Inferior parietal cortex (tissue), 1 donor: ENCODE results near the gene IQCF5.
"Not testable (repeated sequence)": the region's sequence is repeated elsewhere in the genome, so short reads cannot be mapped to it uniquely, and the experiment has no call there.

Experiments used
- DNase-seq: peaks from one replicate; pipeline ENCODE4 v3.0.0-alpha.2; 2016; ENCODE audit errors: extremely low spot score

The IQCF5 gene

GRCh38 chr3:51868896-51869295 is 6.5 kb downstream of the IQCF5 start:
- DNase-seq, result not testable (repeated sequence)

- DNase-seq, result no peak
These were observed 12.5 kb downstream of the IQCF5 start for GRCh38 chr3:51862886-51863285.

DNA sequence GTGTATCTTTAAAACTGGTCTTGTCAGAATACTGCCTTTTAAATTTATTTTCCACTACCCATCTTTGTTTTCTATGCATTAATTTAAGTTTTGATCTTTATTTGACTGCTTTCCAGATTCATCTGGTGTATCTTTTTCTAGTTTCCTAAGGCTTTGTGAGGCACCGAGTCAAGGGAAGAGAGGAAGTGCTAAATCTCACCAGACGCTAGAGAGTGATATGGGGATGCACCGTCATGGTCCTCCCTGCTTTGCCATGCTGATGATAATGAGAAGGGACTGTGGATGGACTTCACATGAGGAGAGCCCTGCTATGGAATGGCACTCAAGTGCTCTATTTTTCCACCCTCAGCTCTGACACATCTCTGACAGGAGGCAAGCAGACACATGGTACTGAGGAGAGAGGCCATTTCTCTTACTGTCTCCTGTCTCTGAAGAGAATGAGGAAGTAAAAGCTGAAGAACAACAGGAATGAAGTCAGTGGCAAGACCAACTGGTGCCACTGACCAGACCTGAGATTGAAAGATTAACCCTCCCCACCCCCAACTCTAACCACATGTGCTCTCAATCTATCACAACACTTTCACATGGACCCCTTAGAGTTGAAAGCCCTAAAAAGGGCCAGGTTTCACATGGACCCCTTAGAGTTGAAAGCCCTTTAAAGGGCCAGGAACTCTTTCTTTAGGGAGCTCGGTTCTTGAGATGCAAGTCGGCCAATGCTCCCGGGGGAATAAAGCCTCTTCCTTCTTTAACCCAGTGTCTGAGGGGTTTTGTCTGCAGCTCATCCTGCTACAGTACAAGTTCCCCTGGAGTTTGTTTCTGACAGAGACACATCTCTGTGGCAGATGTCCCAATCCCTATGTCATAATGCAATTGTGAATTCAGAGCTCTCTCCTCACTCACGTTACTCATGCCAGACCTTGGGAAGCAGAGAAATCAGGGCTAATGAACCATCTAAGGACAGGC is 14.4 kb downstream of the IQCF5 start, which contains the start of gene IQCF2:
TSS of gene IQCF2 (plus strand) at position 913 of the 963 bp plus-strand sequence. CDS start 52 bp downstream, outside the sequence.
- no peak for DNase-seq

GRCh38 chr3:51855411-51855810 is 20.0 kb downstream of the IQCF5 start:
- DNase-seq, result not testable (repeated sequence)

DNA sequence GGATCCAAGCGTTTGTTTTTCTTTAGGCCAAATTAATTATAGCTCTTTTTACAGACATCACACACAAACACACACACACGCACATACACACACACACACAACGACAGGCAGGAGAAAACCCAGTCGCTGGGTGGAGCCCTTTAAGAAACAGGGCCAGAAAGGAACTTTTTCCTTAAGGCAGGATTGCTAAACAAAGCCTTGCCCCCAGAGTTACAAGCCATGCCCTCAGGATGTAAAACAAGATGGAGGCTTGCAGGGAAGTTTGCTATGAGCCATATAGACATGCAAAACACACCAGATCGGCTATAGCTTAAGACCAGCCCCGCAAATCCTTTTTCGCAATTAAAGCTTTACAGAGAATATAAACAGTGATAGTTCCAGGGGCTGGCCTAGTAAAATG is 30.3 kb downstream of the IQCF5 start:
- no peak for DNase-seq

DNA sequence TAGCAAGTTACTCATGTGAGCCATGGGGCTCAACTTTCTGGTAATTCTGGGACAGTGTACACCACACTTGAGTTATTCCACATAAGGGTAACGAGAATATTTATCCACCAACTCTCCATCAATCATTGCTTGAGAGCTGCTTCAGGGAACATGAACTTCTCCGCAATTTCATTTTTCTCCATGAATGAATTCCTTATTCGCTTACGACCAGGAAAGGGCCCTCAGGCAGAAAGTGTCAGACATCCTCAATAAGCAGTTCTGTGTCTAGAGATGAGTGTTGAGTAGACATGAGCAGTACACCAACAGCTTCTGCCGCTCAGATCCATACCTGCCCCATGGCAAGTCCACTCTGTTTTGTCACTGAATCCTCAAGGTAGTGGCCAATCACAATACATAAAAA is 38.8 kb downstream of the IQCF5 start:
- no peak for DNase-seq

DNA sequence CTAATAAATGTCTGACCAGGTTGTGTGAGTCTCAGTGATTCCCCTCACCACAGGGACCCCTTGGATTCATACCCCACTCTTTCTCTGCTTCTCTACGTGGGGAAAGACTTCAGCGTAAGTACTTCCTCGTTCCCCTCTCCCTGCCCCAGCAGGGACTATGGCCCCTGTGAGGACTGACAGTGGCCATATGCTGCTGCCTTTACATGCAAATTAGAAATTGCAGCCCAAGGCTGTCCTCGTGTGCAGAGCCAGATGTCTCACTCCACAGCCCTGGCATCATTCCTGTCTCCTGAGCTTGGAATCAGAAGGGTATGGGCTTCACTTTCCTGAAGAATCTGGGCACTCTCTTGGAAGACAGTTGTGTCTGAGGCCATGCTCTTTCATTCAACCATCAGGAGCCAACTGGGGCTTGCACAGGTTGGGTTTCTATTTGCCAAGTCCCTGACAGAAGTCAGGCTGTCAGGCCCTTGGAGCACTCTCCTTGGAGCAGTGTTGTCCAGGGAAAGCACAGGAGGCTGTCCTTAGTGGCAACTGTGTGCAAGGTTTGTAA is 44.5 kb downstream of the IQCF5 start:
- no peak for DNase-seq

GRCh38 chr3:51830345-51830744 is 45.1 kb downstream of the IQCF5 start:
- no peak for DNase-seq

- no peak for DNase-seq
These were observed 47.1 kb downstream of the IQCF5 start for GRCh38 chr3:51828297-51828696.
